ENCODE data around the gene NCEH1. TPM values are rescaled to one million over a fixed set of nuclear protein-coding genes. Genes with fewer than 3 reads are reported as not detected.
A peak's percentile ranks its signal among the peaks of the same experiment; 100 is the strongest.

NCEH1 gene
- total and polyA plus RNA-seq, 2 of the 13 experiments (the other 11 are each of a cell fraction or from before 2014, with no cell fraction given): 12.9 to 21.4 TPM

- TF ChIP-seq, protein P1, sequence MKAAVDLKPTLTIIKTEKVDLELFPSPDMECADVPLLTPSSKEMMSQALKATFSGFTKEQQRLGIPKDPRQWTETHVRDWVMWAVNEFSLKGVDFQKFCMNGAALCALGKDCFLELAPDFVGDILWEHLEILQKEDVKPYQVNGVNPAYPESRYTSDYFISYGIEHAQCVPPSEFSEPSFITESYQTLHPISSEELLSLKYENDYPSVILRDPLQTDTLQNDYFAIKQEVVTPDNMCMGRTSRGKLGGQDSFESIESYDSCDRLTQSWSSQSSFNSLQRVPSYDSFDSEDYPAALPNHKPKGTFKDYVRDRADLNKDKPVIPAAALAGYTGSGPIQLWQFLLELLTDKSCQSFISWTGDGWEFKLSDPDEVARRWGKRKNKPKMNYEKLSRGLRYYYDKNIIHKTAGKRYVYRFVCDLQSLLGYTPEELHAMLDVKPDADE (CRISPR knock-in tag; IDR thresholded peaks at IDR 0.05): no peak
- TF ChIP-seq HNRNPLL (IDR thresholded peaks at IDR 0.05; ENCODE audit: low read depth, low read length, poor library complexity, severe bottlenecking): no peak
- TF ChIP-seq ZFP90 (CRISPR knock-in tag; IDR thresholded peaks at IDR 0.05; ENCODE audit: borderline replicate concordance): no peak
- TF ChIP-seq FOXJ3 (CRISPR knock-in tag; IDR thresholded peaks at IDR 0.05; ENCODE audit: borderline replicate concordance): 0 out of 2 replicates have a peak, but pooled peaks have one; percentile 45
- no peak for TF ChIP-seq RAD51 (IDR thresholded peaks at IDR 0.05; ENCODE audit: borderline replicate concordance)
- no peak for TF ChIP-seq SAFB2 (CRISPR knock-in tag; IDR thresholded peaks at IDR 0.05; ENCODE audit: borderline replicate concordance, low read depth)
- no peak for TF ChIP-seq ZKSCAN1 (IDR thresholded peaks at IDR 0.05; ENCODE audit: low read length)
- no peak for TF ChIP-seq KDM2A (CRISPR knock-in tag; IDR thresholded peaks at IDR 0.05; ENCODE audit: borderline replicate concordance, low read depth)
- TF ChIP-seq HNF1A (IDR thresholded peaks at IDR 0.05; ENCODE audit: low read depth): peak; percentile 73; the same call in 1 of the 2 replicates
- peak; percentile 73; the same call in 1 of the 2 replicates for TF ChIP-seq HNF1A (CRISPR knock-in tag; IDR thresholded peaks at IDR 0.05; ENCODE audit: borderline replicate concordance)
- TF ChIP-seq ZNF703 (CRISPR knock-in tag; IDR thresholded peaks at IDR 0.05; ENCODE audit: borderline replicate concordance): no peak
- TF ChIP-seq ZFX (CRISPR knock-in tag; IDR thresholded peaks at IDR 0.05; ENCODE audit: low read depth): no peak
- no peak for TF ChIP-seq NFYC (CRISPR knock-in tag; IDR thresholded peaks at IDR 0.05)
- no peak for TF ChIP-seq TGIF2 (CRISPR knock-in tag; IDR thresholded peaks at IDR 0.05)
- no peak for TF ChIP-seq AKNA (CRISPR knock-in tag; IDR thresholded peaks at IDR 0.05; ENCODE audit: borderline replicate concordance)
- no peak for TF ChIP-seq ZNF672 (CRISPR knock-in tag; IDR thresholded peaks at IDR 0.05)
Measured at GRCh38 chr3:172601066-172601832, 109.6 kb downstream of the NCEH1 start (continued).
